ENCODE measurements around the gene BCL6B.

DNA sequence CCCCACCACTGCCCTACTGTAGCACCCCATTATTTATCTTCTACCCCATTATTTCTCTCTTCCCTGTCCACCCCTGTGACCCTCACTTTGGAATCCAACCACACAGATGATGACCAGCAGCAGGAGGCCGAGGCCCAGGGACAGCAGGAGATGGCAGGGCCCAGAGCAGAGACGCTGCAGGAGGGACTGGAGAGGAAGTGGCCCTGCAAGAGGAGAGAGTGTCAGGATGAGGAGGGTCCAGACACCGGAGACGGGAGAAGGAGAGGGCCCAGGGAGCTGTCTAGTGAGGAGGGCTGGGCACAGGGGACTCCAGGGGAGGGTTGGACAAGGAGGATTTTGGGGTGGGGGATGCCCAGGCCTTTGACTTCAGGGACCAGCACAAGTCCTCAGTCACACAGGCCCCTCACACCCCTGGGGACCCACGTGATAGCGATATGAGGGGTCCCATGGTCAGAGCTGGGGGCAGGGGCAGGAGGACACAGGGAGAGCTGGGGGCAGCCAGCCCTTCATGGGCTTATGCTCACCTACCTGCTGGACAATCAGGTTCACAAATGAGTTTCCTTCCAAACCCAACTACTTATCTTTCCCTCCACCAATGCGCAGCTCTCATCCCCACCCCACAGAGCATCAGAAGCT lies 55.2 kb downstream of the BCL6B start:
- TF ChIP-seq, protein P1, sequence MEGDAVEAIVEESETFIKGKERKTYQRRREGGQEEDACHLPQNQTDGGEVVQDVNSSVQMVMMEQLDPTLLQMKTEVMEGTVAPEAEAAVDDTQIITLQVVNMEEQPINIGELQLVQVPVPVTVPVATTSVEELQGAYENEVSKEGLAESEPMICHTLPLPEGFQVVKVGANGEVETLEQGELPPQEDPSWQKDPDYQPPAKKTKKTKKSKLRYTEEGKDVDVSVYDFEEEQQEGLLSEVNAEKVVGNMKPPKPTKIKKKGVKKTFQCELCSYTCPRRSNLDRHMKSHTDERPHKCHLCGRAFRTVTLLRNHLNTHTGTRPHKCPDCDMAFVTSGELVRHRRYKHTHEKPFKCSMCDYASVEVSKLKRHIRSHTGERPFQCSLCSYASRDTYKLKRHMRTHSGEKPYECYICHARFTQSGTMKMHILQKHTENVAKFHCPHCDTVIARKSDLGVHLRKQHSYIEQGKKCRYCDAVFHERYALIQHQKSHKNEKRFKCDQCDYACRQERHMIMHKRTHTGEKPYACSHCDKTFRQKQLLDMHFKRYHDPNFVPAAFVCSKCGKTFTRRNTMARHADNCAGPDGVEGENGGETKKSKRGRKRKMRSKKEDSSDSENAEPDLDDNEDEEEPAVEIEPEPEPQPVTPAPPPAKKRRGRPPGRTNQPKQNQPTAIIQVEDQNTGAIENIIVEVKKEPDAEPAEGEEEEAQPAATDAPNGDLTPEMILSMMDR (IDR thresholded peaks at IDR 0.05; ENCODE audit: poor library complexity): no peak
- TF ChIP-seq EZH2 (IDR thresholded peaks at IDR 0.05; ENCODE audit: borderline replicate concordance) (no peak), EZH2phosphoT487 (IDR thresholded peaks at IDR 0.05; ENCODE audit: low read depth, severe bottlenecking, unreplicated experiment) (no peak)

All from hepatocyte (in vitro differentiated cells).